ENCODE data around the gene CCDC183.
"Not testable (repeated sequence)": the region's sequence is repeated elsewhere in the genome, so short reads cannot be mapped to it uniquely, and the experiment has no call there.

CCDC183 gene

DNA sequence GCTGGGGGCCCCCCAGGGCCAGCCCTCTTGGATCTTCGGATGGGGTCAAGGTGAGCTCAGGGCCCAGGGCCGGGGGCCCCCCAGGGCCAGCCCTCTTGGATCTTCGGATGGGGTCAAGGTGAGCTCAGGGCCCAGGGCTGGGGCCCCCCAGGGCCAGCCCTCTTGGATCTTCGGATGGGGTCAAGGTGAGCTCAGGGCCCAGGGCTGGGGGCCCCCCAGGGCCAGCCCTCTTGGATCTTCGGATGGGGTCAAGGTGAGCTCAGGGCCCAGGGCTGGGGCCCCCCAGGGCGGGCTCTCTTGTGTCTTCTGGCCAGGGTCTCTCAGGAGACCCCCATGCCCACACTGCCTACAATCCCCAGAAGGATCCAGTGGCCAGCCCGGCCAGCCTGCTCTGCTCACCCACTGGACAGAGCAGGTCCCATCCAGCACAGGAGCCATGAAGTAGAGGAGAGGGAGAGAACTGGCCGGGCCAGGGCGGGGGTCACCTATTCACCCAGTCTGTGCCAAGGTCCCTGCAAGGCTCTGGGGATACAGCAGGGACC is 6.9 kb downstream of the CCDC183 start:
- not testable (repeated sequence) for DNase-seq

DNA sequence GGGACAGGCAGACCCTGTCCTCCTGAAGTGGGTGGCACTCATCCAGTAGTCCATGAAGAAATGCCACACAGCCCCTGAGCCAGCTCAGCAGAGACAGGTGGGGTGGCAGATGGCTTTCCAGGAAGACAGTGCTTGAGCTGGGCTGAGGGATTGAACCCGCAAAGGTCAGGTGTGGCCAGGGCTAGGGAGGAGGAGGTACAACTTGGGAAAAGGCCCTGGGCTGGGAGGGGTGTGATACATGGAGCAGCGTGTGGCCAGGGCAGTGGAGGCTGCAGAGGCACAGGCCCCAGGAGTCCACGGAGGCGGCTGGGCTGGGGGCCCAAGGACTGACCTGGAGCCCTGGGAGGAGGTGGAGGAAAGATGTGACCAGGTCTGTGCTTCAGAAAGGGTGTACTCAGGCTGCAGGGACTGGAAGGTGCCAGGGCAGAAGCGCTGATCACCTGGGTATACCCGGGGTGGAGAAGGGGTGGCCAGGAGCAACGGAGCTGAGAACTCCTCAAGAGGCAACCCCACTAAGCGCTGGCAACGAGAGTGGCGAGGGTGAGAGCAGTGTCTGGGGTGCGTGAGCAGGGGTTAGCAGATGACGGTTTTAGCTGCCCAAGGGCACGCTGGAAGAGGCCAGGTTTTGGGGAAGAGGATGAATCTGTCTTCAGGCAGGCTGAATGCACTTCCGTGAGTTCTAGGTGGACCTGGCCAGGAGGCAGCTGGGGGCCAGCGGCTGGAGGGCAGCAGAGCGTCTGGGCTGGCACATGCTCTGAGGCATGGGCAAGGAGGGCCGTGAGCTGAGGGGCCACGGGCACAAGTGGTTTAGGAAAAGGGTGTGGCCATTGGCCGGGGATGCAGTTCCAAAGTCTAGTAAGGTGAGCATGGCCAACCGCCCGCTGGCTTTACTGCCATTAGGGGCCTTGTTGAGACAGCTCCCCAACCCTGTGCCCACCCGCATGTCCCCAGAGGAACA is 7.7 kb downstream of the CCDC183 start:
- no peak for DNase-seq

DNA sequence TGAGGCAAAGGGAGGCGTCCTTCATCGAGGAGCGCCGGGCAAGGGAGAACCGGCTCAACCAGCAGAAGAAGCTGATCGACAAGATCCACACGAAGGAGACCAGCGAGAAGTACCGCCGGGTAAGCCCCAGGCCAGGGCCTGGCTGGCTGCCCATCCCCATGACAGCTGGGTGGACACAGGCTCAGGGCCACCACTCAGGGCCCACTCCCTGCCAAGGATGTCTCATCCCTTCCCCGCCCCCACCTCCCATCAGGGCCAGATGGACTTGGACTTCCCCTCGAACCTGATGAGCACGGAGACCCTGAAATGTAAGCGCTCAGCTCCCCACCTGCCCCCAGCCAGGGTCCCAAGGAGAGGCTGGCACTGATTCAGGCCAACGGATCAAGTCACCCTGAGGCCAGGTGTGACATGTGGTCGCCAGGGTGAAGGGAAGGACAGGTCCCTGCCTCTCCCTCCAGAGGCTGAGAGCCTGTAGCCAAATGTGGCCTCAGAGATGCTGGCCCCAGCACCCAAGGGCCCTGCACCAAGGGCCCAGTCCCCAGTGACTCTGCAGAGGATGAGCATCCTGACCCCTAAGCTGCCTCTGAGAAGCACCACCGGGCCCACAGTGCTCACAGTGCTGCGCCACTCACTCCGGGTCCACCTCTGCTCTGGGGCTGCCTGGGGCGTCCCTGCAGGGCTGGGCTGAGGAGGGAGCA is 8.5 kb downstream of the CCDC183 start:
- no peak for DNase-seq

DNA sequence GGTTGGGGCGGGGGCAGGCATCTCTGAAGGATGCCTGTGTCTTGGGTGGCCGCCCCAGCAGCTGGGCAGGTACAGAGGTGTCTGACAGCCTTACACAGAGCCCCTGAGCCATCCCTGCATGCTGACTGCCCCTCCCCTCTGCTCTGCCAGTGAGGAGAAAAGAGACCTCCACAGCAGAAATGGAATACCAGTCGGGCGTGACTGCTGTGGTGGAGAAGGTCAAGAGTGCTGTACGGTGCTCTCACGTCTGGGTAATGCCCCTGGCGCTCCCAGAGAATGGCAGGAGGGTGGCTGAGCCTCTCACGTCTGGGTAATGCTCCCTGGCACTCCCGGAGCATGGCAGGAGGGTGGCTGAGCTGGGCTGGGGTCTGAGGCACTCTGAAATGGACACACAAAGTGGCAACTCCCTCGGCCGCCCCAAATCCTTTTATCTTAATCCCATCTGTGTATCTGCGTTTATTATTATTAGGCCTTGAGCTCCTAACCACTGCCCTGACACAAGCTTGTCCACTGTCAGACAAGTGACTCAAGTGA is 9.1 kb downstream of the CCDC183 start:
- no peak for DNase-seq

DNA sequence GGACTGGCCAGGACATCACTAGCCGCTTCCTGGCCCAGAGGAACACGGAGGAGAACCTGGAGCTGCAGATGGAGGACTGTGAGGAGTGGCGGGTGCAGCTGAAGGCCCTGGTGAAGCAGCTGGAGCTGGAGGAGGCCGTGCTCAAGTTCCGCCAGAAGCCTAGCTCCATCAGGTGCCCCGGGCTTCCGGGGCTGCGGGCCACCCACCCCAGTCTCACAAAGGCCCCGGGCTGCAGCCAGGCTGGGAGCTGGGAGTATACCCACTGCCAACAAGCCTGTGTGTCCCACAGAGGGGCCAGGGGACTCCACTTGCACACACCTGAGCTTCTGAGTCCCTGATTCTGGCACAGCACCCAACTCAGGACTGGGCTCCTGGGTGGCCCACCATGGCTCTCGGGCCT is 9.9 kb downstream of the CCDC183 start:
- no peak for DNase-seq

DNA sequence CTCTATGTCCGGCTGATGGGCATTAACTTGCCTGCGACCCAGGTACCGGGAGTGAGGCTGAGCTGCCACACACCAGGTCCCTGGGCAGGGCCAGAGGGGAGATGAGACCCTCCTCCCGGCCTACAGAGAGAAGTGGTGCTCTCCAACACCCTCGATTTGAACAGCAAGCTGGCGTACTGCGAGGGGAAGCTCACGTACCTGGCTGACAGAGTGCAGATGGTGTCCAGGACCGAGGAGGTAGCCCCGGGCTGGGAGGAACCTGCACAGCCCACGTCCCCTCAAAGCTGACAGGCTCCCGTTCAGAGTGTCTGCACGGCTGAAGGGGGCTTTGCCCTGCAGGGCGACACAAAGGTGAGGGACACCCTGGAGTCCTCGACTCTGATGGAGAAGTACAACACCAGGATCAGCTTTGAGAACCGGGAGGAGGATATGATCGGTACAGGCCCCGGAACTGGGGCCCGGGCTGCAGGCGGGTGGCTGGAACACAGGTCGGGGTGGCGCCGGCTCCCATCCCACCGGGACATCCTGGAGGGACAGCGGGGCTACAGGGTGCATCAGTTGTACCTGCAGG is 10.6 kb downstream of the CCDC183 start:
- no peak for DNase-seq

DNA sequence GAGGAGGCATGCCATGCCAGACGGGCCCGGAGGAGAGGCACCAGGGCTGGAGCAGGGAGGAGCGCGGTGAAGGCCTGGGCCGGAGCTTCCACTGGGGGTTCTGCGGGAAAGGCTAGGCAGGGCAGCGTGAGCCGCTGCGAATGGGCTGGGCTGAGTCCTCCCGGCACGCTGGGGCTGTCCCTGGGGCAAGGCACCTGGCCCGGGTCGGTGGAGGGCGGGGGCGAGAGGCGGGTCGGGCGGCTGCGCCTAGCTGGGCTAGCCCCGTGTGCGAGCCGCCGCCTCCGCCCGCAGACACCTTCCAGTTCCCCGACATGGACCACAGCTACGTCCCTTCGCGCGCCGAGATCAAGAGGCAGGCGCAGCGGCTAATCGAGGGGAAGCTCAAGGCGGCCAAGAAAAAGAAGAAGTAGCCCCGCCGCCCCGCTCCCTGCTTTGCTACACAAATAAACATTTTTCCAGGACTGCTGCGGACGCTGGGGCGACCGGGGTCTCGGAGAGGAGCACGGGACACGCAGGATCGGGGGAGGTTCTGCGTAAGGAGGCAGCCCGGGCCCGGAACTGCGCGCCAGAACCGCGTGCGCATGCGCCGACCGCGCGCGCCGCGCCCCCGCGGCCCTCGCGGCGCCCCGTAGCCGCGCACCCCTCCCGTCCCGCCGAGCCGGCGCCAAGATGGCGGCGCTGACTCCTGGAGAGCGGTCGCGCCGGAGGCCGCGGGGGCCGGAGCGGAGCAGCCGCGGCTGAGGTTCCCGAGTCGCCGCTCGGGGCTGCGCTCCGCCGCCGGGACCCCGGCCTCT is 11.3 kb downstream of the CCDC183 start, which contains the start of gene RABL6:
TSS of gene RABL6 (plus strand) at position 668 of the 794 bp plus-strand sequence. CDS start 249 bp downstream, outside the sequence.
- peak; percentile 81 for DNase-seq

DNA sequence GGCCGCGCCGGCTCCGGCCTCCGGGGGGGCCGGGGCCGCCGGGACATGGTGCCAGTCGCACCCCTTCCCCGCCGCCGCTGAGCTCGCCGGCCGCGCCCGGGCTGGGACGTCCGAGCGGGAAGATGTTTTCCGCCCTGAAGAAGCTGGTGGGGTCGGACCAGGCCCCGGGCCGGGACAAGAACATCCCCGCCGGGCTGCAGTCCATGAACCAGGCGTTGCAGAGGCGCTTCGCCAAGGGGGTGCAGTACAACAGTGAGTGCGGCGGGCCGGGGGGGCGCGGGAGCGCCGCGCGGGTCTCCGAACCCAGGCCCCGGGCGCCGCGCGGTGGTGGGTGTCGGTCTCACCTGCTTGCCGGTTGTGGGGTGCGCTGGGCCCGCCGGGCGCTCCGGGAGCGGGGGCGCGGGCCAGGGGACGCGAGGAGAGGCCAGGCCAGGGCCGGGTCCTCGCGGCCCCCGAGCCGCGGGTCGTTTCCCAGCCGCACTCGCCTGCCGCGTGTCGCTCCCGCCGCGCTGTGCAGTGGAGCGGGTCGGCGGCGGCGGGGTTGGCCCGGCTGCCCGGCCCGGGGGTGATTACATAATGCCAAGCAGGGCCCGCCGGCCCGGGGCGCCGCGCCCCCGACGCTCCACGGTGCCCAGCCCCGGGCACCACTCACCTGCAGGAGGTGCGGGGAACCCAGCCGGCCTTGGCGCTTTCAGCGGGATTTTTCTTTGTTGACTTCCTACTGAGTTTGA is 12.1 kb downstream of the CCDC183 start:
- peak; percentile 62 for DNase-seq

DNA sequence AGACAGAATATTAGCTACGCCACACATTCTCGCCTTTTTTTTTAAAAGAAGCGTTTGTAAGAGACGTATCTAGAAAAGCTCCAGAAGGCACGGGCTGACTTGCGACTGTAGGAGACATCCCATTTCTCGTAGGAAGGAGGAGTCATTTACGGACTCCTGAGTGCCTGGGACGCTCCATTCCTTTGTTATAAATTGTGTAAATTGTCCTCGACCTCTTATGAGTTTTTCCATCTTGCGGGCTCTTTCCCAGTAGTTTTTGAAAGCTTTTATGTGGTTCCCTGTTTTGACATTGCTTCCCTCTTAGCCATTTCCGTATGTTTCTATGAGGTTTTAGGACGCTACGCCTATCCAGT is 12.6 kb downstream of the CCDC183 start:
- no peak for DNase-seq

DNA sequence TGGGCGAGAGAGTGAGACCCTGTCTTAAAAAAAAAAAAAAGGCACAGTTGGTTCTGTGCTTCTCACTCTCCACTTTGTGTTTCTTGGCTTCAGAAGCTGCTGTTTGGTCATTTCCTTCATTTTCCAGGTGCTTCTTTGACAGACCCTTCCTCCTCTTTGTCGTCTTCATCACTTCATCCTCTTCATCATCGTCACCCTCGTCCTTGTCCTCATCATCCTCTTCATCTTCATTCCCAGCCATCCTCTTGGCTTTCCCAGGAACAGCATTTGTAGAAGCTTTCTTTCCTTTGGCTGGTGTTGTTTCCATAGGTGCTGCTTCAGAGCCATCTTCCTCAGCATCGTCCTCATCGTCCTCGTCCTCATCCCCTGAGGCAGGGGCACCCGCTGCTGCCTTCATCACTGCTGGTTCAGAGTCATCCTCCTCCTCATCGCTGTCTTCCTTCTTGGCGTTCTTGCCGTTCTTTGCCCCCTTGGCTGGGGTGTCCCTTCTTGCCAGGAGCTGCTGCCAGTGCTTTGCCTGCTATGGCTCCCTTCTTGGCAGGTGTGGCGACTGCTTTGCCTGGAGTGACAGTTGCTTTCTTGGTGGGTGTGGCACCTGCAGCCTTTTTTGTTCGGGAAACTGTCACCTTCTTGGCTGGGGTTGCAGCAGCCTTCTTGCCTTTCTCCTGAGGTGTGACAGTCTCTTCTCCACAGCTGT is 18.7 kb downstream of the CCDC183 start:
- DNase-seq: no peak

DNA sequence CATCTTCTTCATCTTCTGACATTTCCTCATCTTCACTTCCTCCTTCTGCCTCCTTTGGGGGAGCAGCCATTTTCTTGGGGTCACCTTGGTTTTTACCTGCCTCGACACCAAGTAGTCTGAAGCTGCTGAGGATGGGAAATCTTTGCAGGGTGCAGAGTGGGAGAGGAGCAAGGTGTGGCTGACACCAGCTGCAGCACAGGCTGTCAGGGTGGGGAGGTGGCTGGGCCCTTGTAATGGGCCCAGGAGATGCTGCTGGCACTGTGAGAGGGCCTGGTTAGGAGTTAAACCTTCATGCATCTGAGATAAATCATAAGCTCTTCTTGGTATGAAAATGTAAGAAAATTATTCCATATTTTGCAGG is 19.3 kb downstream of the CCDC183 start:
- no peak for DNase-seq

DNA sequence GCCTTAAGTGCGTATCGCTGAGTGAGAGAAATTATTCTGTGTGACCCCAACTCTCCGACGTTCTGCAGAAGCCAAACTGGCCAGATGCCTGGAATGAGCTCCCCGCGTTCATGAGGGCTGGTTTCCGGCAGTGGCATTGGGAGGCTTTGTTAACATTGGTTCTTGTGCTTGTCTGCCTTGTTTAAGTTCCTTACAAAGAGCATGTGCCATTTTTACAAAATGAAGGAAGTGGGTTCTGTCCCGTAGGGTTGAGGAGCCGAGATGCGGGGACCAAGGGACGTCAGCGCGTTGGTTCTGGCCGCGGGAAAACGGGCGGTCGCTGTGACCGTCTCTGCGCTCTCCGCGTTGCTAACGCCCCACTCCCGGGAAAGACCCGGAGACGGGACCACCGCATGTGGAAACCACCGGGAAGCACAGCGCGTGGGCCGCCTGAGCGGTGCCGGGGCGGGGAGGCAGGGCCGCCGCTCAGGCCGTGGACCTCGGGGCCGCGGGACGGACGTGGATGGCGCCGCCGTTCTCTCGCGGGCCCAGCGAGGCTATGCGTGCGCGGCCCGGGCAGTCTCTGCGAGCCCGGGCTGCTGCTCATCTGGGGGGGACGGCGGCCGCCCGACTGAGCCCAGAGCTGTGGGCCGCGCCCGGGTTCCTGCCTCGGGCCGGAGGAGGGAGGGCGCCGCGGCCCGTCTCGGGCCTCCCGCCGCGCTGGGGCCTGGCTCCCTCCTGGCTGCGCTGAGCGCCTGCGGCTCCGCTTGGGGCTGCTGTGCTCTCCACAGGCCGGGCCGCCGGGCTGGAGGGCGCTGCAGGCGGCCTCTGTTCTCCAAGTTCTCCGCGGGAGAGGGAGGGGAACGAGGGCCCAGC is 25.1 kb downstream of the CCDC183 start:
- no peak for DNase-seq

DNA sequence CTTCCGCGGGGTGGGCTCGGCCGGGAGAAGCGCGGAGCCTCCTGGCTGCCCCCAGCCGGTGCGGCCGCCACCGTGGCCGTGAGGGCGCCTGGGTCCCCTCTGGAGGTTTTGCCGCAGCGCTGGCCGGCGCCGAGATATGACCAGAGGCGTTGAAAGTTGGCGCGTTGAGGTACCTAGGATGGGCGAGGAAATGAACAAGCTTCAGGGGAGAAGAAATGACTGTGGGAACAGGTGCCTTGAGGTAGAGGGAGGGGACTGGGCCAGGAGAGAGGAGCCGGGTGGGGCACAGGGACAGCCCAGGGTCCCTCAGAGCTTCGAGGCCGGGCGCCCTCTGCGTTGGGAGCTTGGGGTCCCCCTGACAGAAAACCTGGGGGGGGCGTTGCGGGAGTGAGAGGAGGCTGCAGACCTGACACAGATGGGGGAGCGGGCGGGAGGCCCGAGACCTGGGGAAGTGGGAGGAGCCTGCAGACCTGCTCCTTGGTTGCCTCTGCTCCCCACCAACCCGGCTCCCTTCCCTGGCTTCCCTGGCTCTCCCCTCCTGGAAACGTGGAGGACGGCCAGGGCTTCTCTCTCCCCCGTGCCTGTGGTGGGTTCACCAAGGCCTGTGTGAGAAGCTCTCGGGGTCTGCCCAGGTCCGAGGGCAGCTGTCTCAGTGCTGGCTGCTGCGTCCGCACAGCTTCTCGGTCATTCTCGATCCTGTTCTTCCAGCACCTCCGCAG is 25.8 kb downstream of the CCDC183 start:
- no peak for DNase-seq

DNA sequence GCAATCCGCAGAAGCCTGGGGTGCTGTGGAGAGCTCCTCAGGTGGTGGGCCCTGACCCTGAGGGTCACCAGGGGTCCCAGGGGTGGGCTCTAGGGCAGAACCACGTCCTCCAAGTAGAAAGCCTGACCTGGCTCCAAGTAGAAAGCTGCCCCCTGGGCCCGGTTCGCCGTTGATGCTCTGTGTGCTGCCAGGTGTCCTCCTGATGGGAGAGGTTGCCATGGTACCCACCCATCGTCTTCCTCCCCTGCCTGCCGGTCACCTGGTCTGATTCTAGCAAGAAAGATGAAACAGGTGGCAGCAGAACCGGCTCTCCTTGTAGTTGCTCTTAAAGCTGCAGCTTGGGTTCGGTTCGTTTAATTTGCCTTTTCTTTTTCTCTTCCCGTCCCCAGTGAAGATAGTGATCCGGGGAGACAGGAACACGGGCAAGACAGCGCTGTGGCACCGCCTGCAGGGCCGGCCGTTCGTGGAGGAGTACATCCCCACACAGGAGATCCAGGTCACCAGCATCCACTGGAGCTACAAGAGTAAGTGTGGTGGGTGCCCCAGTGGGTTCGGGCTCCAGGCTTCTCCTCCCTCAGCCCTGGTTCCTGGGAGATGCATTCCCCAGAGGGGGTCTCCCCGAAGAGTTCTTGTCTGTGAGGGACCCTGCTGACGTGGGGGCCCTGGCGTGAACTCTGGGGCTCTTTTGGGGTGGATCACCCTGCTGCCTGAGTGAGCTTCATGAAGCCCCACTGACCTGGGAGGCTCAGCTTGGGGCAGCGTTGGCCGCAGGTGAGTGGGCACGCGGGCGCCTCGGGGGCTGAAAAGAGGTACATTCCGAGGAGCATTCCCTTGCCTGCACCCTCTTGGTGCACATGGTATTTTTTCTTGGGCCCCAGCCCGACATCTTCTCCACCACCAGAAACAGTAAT is 27.3 kb downstream of the CCDC183 start:
- DNase-seq: no peak

DNA sequence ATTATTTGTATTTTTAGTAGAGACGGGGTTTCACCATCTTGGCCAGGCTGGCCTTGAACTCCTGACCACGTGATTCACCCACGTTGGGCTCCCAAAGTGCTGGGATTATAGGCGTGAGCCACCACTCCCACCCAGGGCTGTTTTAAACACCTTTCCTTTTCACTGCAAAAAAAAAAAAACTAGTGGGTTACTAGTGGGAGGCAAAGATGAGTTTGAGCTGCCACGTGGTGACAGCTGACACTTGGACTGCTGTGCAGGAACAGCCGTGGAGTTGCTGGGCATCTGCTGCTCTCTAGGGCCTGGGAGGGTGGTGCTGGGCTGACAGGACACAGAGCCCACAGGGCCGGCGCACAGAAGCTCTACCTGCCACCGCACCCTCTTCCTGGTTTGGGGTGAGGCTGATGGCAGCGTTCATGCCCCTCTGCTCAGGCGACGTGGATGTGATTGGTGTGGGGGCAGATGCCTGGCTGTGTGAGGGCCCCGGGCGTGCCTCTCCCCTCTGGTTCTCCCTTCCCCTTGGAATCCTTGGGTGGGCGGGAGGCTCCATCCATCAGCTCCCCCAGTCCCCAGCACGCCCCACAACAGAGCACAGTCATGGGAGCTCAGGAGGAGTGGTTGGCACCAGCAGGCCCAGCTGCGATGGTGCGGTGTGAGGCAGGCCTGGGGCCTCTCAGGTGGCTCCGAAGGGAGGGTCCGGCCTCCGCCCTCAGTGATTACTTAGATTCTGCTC is 28.5 kb downstream of the CCDC183 start:
- no peak for DNase-seq

DNA sequence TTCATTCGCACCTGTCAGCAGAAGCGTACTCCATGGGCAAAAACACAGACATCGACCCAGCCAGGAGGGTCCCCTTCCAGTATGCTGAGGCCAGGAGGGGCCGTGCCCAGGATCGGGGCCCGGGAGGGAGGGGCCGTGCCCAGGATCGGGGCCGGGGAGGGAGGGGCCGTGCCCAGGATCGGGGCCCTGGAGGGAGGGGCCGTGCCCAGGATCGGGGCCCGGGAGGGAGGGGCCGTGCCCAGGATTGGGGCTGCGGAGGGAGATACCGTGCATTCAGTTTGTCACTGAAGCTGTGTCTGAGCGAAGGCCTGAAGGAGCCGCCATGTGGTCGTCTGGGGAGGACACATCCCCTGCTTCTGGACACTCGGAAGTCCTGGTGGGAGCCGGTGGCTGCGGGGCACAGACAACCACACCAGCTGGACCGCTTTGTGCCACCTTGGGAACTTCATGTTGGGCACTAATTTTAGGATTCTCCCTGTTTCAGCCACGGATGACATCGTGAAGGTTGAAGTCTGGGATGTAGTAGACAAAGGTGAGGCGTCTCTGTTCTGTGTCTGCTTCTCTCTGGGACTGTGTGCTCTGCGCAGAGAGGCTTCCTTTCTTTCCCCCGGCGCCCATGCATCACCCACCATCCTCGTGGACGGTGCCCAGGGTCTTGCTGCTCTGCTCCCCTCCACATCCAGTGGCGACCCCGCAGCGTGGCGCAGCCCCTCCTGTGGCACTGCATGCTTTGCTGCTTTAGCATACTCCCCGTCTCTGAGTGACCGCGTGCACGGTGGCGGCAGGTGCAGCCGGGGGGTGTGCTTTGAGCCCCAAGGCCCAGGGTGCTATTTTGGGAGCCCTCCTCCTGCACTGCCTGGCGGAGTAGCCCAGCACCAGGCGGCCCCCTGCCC is 29.4 kb downstream of the CCDC183 start:
- no peak for DNase-seq

DNA sequence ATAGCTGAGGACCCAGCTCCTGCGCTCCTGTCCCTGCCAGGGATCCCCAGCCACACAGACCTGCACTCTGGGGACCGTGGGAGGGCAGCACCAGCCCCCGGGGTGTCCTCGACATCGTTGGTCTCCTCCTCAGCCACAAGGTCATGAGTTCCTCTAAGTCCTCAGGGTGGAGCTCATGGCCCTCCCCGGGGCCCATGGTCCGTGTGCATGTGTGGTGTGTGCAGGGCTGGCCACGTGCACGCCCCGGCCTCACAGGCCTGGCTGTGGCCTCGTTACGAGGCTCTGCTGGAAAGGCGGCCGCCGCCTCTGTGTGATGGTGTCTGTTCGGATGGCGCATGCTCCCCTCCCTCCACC is 30.0 kb downstream of the CCDC183 start:
- DNase-seq: no peak

All from activated CD8-positive, alpha-beta memory T cell treated with anti-CD3 and anti-CD28 coated beads, Interleukin-2, amount 50 U/mL, for 4 hours (primary cell).